Measurements from ENCODE around the gene NAA50.

NAA50 gene

GRCh38 chr3:113753376-113753985 is 7.4 kb upstream of the NAA50 start:
- H3K4me3 ChIP-seq (ENCODE audit: low read length): no peak overlapping the region
- no peak for TF ChIP-seq CTCF (conservative IDR thresholded peaks at IDR 0.05; ENCODE audit: low read length)
- DNase-seq (ENCODE audit: low read depth): no peak

- DNase-seq (ENCODE audit: low read depth): no peak
Measured at GRCh38 chr3:113751141-113751540, 5.1 kb upstream of the NAA50 start.

GRCh38 chr3:113747283-113748046 is 1.4 kb upstream of the NAA50 start:
- peak; percentile 15 for DNase-seq (ENCODE audit: low read depth)
- TF ChIP-seq CTCF (conservative IDR thresholded peaks at IDR 0.05; ENCODE audit: low read length): no peak
- peak overlapping the region; percentile 84 for H3K4me3 ChIP-seq (ENCODE audit: low read length)

More at GRCh38 chr3:113751141-113751540, 5.1 kb upstream of the NAA50 start:
- no peak overlapping the region for H3K4me3 ChIP-seq (ENCODE audit: low read length)
- TF ChIP-seq CTCF (conservative IDR thresholded peaks at IDR 0.05; ENCODE audit: low read length): no peak

GRCh38 chr3:113746548-113747282 is 666 bp upstream of the NAA50 start, which contains the start of gene ATP6V1A:
Gene ATP6V1A (plus strand): TSS chr3:113747035. CDS start chr3:113778754, 31,719 bp downstream.
- DNase-seq (ENCODE audit: low read depth): peak; percentile 94
- H3K4me3 ChIP-seq (ENCODE audit: low read length): peak within 1 kb of the TSS; percentile 84
- TF ChIP-seq CTCF (conservative IDR thresholded peaks at IDR 0.05; ENCODE audit: low read length): no peak

GRCh38 chr3:113744941-113745755 is 901 bp downstream of the NAA50 start:
- TF ChIP-seq CTCF (conservative IDR thresholded peaks at IDR 0.05; ENCODE audit: low read length): peak; percentile 80
- DNase-seq (ENCODE audit: low read depth): peak; percentile 91
- peak overlapping the region; percentile 84 for H3K4me3 ChIP-seq (ENCODE audit: low read length)

- no peak for DNase-seq (ENCODE audit: low read depth)
- H3K4me3 ChIP-seq (ENCODE audit: low read length): peak overlapping the region; percentile 6; the same call in 1 of the 2 replicates
- TF ChIP-seq CTCF (conservative IDR thresholded peaks at IDR 0.05; ENCODE audit: low read length): no peak
Measured at GRCh38 chr3:113743006-113743630, 2.9 kb downstream of the NAA50 start.

Measured in AG10803 (cell line).